ENCODE measurements around the gene KIAA1755.
"Not testable (repeated sequence)": the region's sequence is repeated elsewhere in the genome, so short reads cannot be mapped to it uniquely, and the experiment has no call there.

The KIAA1755 gene

GRCh38 chr20:38260025-38260377 is 534 bp downstream of the KIAA1755 start:
- no peak for DNase-seq (ENCODE audit: low read depth)

- DNase-seq (ENCODE audit: low read depth) = no peak
These were observed 1.9 kb downstream of the KIAA1755 start for GRCh38 chr20:38258545-38259215.

GRCh38 chr20:38256966-38257365 is 3.6 kb downstream of the KIAA1755 start:
- DNase-seq (ENCODE audit: low read depth) = no peak

- DNase-seq (ENCODE audit: low read depth) = no peak
These were observed 4.5 kb downstream of the KIAA1755 start for GRCh38 chr20:38256021-38256420.

GRCh38 chr20:38255393-38255792 is 5.1 kb downstream of the KIAA1755 start:
- DNase-seq (ENCODE audit: low read depth) = no peak

- not testable (repeated sequence) for DNase-seq (ENCODE audit: low read depth)
These were observed 5.9 kb downstream of the KIAA1755 start for GRCh38 chr20:38254621-38255020.

GRCh38 chr20:38253571-38253970 is 7.0 kb downstream of the KIAA1755 start:
- no peak for DNase-seq (ENCODE audit: low read depth)

- DNase-seq (ENCODE audit: low read depth) = no peak
These were observed 7.9 kb downstream of the KIAA1755 start for GRCh38 chr20:38252292-38253288.

GRCh38 chr20:38251441-38251840 is 9.1 kb downstream of the KIAA1755 start:
- DNase-seq (ENCODE audit: low read depth) = not testable (repeated sequence)

GRCh38 chr20:38250609-38251008 is 9.9 kb downstream of the KIAA1755 start:
- DNase-seq (ENCODE audit: low read depth) = no peak

- DNase-seq (ENCODE audit: low read depth) = no peak
These were observed 10.8 kb downstream of the KIAA1755 start for GRCh38 chr20:38249536-38250310.

GRCh38 chr20:38248133-38248532 is 12.4 kb downstream of the KIAA1755 start:
- DNase-seq (ENCODE audit: low read depth) = no peak

- not testable (repeated sequence) for DNase-seq (ENCODE audit: low read depth)
These were observed 12.8 kb downstream of the KIAA1755 start for GRCh38 chr20:38247725-38248124.

GRCh38 chr20:38247166-38247509 is 13.4 kb downstream of the KIAA1755 start:
- no peak for DNase-seq (ENCODE audit: low read depth)

GRCh38 chr20:38246357-38247165 is 14.0 kb downstream of the KIAA1755 start:
- DNase-seq (ENCODE audit: low read depth) = no peak

GRCh38 chr20:38245753-38246152 is 14.8 kb downstream of the KIAA1755 start:
- no peak for DNase-seq (ENCODE audit: low read depth)

GRCh38 chr20:38243709-38244020 is 16.9 kb downstream of the KIAA1755 start:
- no peak for DNase-seq (ENCODE audit: low read depth)

- no peak for DNase-seq (ENCODE audit: low read depth)
These were observed 17.5 kb downstream of the KIAA1755 start for GRCh38 chr20:38242848-38243708.

GRCh38 chr20:38241201-38241600 is 19.3 kb downstream of the KIAA1755 start:
- no peak for DNase-seq (ENCODE audit: low read depth)

- DNase-seq (ENCODE audit: low read depth) = no peak
These were observed 21.1 kb downstream of the KIAA1755 start for GRCh38 chr20:38239441-38239840.

- DNase-seq (ENCODE audit: low read depth) = no peak
These were observed 21.7 kb downstream of the KIAA1755 start for GRCh38 chr20:38238829-38239228.

All from HS-27A (cell line).